SK-N-SH (cell line): ENCODE measurements around the gene CPNE4. TPM values are rescaled to one million over a fixed set of nuclear protein-coding genes. Genes with fewer than 3 reads are reported as not detected.

Source experiments
- CTCF ChIA-PET: fragments of 300-600, 350-600 bp; formaldehyde crosslinking; extraction: SDS; loops from one replicate; lab custom pipeline; 2021; lab: Yijun Ruan, JAX
- POLR2A ChIA-PET: fragments of 350-600 bp; sonication (Branson Sonifier 250); formaldehyde crosslinking; extraction: SDS; loops from one replicate; lab custom pipeline; 2020; ENCODE audit warnings: antibody characterized with exemption, inconsistent platforms; lab: Yijun Ruan, JAX
- DNase-seq: peaks from one replicate; pipeline ENCODE4 v3.0.0; 2012
- H2AFZ ChIP-seq: fragments of 200-600 bp; sonication (generic); 2 replicates; pipeline ENCODE4 v1.8.1; 2016; ENCODE audit warnings: antibody characterized with exemption, mild to moderate bottlenecking, low read depth
- H3F3A ChIP-seq: fragments of 200-600 bp; sonication (generic); replicated peaks from 2 replicates; pipeline ENCODE3; 2016; ENCODE audit warnings: antibody characterized with exemption, mild to moderate bottlenecking; ENCODE audit not compliant: insufficient read depth
- H3K27ac ChIP-seq, 2 experiments: fragments of 200-500 bp in 1 of 2; fragments of 200-600 bp in 1 of 2; sonication (Bioruptor generic) in 1 of 2; sonication (generic), shearing (Covaris generic) in 1 of 2; 2 replicates each; pipeline versions ENCODE4 v1.5.1 to v1.6.1; 2014 to 2016; ENCODE audit warnings: low read depth in 2 of 2, inconsistent platforms in 1 of 2, low read length in 1 of 2, mild to moderate bottlenecking in 1 of 2, mixed read lengths in 1 of 2
- H3K27me3 ChIP-seq: fragments of 200-600 bp; sonication (generic), shearing (Covaris generic); 2 replicates; pipeline ENCODE4 v1.6.1; 2016; ENCODE audit warnings: mixed run types; ENCODE audit not compliant: insufficient read depth
- H3K36me3 ChIP-seq, 2 experiments: fragments of 200-500 bp in 1 of 2; fragments of 200-600 bp in 1 of 2; sonication (Bioruptor generic) in 1 of 2; sonication (generic) in 1 of 2; replicated peaks in 1 of 2; 2 replicates each; pipeline versions ENCODE3 to v1.5.1; 2014 to 2016; ENCODE audit warnings: low read length in 1 of 2, mild to moderate bottlenecking in 1 of 2; ENCODE audit not compliant: insufficient read depth in 2 of 2, control insufficient read depth in 1 of 2
- H3K4me1 ChIP-seq, 2 experiments: fragments of 200-500 bp in 1 of 2; fragments of 200-600 bp in 1 of 2; sonication (Bioruptor generic) in 1 of 2; sonication (generic), shearing (Covaris generic) in 1 of 2; 2 replicates each; pipeline versions ENCODE4 v1.5.1 to v1.6.1; 2014 to 2016; ENCODE audit warnings: low read depth in 1 of 2, low read length in 1 of 2, mixed run types in 1 of 2; ENCODE audit not compliant: insufficient read depth in 2 of 2, control insufficient read depth in 1 of 2
- H3K4me2 ChIP-seq: fragments of 200-600 bp; sonication (generic), shearing (Covaris generic); 2 replicates; pipeline ENCODE4 v1.6.1; 2017; ENCODE audit warnings: mixed run types
- H3K4me3 ChIP-seq, 2 experiments: fragments of 200-500 bp in 1 of 2; fragments of 200-600 bp in 1 of 2; sonication (Bioruptor generic) in 1 of 2; sonication (generic), shearing (Covaris generic) in 1 of 2; 2 replicates each; pipeline versions ENCODE4 v1.5.1 to v1.8.1; 2014 to 2016; ENCODE audit warnings: low read depth in 2 of 2, inconsistent platforms in 1 of 2, low read length in 1 of 2, mild to moderate bottlenecking in 1 of 2, mixed read lengths in 1 of 2, moderate library complexity in 1 of 2
- H3K79me2 ChIP-seq: fragments of 200-600 bp; sonication (generic); 2 replicates; pipeline ENCODE4 v1.8.1; 2017; ENCODE audit warnings: mild to moderate bottlenecking; ENCODE audit not compliant: insufficient read depth
- H3K9ac ChIP-seq: fragments of 200-600 bp; sonication (generic); 2 replicates; pipeline ENCODE4 v1.6.1; 2017; ENCODE audit warnings: mixed run types
- H3K9me2 ChIP-seq: fragments of 200-600 bp; sonication (generic); 2 replicates; pipeline ENCODE4 v1.6.1; 2017; ENCODE audit warnings: mixed run types
- H3K9me3 ChIP-seq: fragments of 200-600 bp; sonication (generic); 2 replicates; pipeline ENCODE4 v1.6.1; 2017; ENCODE audit warnings: mixed run types, mild to moderate bottlenecking, moderate library complexity
- H4K20me1 ChIP-seq: fragments of 200-600 bp; sonication (generic); 2 replicates; pipeline ENCODE4 v1.6.1; 2017; ENCODE audit warnings: mild to moderate bottlenecking, mixed run types; ENCODE audit not compliant: insufficient read depth
- ELF1 ChIP-seq: IDR thresholded peaks from 2 replicates; pipeline ENCODE4 v1.4.0; 2012
- FOSL2 ChIP-seq: IDR thresholded peaks from 2 replicates; pipeline ENCODE4 v1.4.0; 2012; ENCODE audit warnings: low read depth, mild to moderate bottlenecking, moderate library complexity, borderline replicate concordance
- FOXJ3 ChIP-seq: sonication (generic); formaldehyde crosslinking; IDR thresholded peaks from 2 replicates; pipeline ENCODE4 v1.5.1; 2020; ENCODE audit warnings: mild to moderate bottlenecking, missing genetic modification reagents
- FOXM1 ChIP-seq: IDR thresholded peaks from 2 replicates; pipeline ENCODE4 v1.4.0; 2012; ENCODE audit warnings: low read depth, mild to moderate bottlenecking
- MEF2A ChIP-seq: IDR thresholded peaks from 2 replicates; pipeline ENCODE4 v1.4.0; 2012; ENCODE audit warnings: low read depth, borderline replicate concordance
- POLR2AphosphoS5 ChIP-seq: IDR thresholded peaks from 2 replicates; pipeline ENCODE4 v1.6.1; 2012; ENCODE audit warnings: low read depth, low read length
- RXRA ChIP-seq: IDR thresholded peaks from 2 replicates; pipeline ENCODE4 v1.4.0; 2012; ENCODE audit warnings: low read depth, mild to moderate bottlenecking, borderline replicate concordance
- SIN3A ChIP-seq: IDR thresholded peaks from 2 replicates; pipeline ENCODE4 v1.6.1; 2012; ENCODE audit warnings: low read depth, mild to moderate bottlenecking, low read length, moderate library complexity, borderline replicate concordance
- TCF12 ChIP-seq: IDR thresholded peaks from 2 replicates; pipeline ENCODE4 v1.4.0; 2012
- TEAD4 ChIP-seq: IDR thresholded peaks from 2 replicates; pipeline ENCODE4 v1.4.0; 2012; ENCODE audit warnings: mild to moderate bottlenecking, borderline replicate concordance; ENCODE audit not compliant: insufficient read depth
- WGBS: methylation state at CpG from one replicate; pipeline ENCODE4 v1.1.6; 2017; ENCODE audit warnings: low lambda C conversion rate; 5-methylcytosine and 5-hydroxymethylcytosine counted together
- polyA plus RNA-seq, 3 experiments: library from polyadenylated mRNA; depleted of rRNA; stranded (reverse); fragments of >200 nt; gene quantifications; 2 replicates each; pipeline ENCODE4 v1.2.3, GENCODE V29; 2012
- TF ChIP-seq, protein P1 (sequence below): IDR thresholded peaks from 2 replicates; pipeline ENCODE4 v1.4.0; 2012; ENCODE audit warnings: low read depth, borderline replicate concordance
- TF ChIP-seq, protein P2 (sequence below): fragments of 150-350 bp; IDR thresholded peaks from 2 replicates; pipeline ENCODE4 v1.6.1; 2016; ENCODE audit warnings: mild to moderate bottlenecking, low read depth, low read length
- TF ChIP-seq, protein P3 (sequence below): IDR thresholded peaks from 2 replicates; pipeline ENCODE4 v1.4.0; 2012; ENCODE audit warnings: low read depth, borderline replicate concordance
- TF ChIP-seq, protein P4 (sequence below): fragments of 200-600 bp; sonication (generic); IDR thresholded peaks from 2 replicates; pipeline ENCODE4 v1.6.1; 2017; ENCODE audit warnings: antibody characterized with exemption, mild to moderate bottlenecking, moderate library complexity
- TF ChIP-seq, protein P5 (sequence below): IDR thresholded peaks from 2 replicates; pipeline ENCODE4; 2012
- TF ChIP-seq, protein P6 (sequence below): IDR thresholded peaks from 2 replicates; pipeline ENCODE4 v1.6.1; 2012; ENCODE audit warnings: mild to moderate bottlenecking, low read depth, low read length, moderate library complexity

The CPNE4 gene
- polyA plus RNA-seq, 1 of the 3 experiments (the other 2 are of a cell fraction) = not detected

DNA sequence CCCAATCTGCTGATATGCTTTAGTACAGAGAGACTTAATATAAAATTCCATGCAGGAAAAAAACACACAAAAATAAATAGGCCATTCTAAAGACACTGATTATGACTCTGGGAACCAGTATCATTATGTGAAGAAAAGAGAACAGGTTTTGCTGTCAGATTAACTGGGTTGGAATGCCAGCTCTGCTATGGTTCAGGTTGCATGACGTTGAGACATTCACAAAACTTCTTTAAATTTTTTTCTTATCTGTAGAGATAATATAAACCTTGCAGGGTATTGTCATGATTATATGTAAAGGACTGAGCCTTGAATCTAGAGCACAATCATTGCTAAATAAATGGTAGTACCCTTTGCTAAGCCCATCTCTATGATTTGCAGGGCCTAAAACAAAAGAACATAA lies 86.0 kb downstream of the CPNE4 start:
- H3K4me2 ChIP-seq = no peak overlapping the region
- H2AFZ ChIP-seq = no peak overlapping the region
- no peak for DNase-seq
- H3K27me3 ChIP-seq = no peaks in the 10 kb centered on the region
- H3K27ac ChIP-seq = no peak overlapping the region
- H3K79me2 ChIP-seq = no peaks in the 10 kb centered on the region
- H4K20me1 ChIP-seq = no peaks in the 10 kb centered on the region
- H3F3A ChIP-seq = no peaks in the 10 kb centered on the region
- WGBS = 17% methylated on average over 1 of the region's 1 CpG
- no peaks in the 10 kb centered on the region for H3K36me3 ChIP-seq
- H3K9ac ChIP-seq = no peak overlapping the region
- ChIA-PET POLR2A (no interaction called here), CTCF (no interaction called here)
- H3K9me3 ChIP-seq = no peaks in the 10 kb centered on the region
- no peak overlapping the region for H3K4me3 ChIP-seq
- TF ChIP-seq, protein P1, sequence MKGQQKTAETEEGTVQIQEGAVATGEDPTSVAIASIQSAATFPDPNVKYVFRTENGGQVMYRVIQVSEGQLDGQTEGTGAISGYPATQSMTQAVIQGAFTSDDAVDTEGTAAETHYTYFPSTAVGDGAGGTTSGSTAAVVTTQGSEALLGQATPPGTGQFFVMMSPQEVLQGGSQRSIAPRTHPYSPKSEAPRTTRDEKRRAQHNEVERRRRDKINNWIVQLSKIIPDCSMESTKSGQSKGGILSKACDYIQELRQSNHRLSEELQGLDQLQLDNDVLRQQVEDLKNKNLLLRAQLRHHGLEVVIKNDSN = no peak
- no peak for TF ChIP-seq RXRA
- no peak for TF ChIP-seq POLR2AphosphoS5
- TF ChIP-seq, protein P2, sequence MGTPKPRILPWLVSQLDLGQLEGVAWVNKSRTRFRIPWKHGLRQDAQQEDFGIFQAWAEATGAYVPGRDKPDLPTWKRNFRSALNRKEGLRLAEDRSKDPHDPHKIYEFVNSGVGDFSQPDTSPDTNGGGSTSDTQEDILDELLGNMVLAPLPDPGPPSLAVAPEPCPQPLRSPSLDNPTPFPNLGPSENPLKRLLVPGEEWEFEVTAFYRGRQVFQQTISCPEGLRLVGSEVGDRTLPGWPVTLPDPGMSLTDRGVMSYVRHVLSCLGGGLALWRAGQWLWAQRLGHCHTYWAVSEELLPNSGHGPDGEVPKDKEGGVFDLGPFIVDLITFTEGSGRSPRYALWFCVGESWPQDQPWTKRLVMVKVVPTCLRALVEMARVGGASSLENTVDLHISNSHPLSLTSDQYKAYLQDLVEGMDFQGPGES = no peak
- TF ChIP-seq TCF12 = no peak
- no peak for TF ChIP-seq MEF2A
- TF ChIP-seq, protein P3, sequence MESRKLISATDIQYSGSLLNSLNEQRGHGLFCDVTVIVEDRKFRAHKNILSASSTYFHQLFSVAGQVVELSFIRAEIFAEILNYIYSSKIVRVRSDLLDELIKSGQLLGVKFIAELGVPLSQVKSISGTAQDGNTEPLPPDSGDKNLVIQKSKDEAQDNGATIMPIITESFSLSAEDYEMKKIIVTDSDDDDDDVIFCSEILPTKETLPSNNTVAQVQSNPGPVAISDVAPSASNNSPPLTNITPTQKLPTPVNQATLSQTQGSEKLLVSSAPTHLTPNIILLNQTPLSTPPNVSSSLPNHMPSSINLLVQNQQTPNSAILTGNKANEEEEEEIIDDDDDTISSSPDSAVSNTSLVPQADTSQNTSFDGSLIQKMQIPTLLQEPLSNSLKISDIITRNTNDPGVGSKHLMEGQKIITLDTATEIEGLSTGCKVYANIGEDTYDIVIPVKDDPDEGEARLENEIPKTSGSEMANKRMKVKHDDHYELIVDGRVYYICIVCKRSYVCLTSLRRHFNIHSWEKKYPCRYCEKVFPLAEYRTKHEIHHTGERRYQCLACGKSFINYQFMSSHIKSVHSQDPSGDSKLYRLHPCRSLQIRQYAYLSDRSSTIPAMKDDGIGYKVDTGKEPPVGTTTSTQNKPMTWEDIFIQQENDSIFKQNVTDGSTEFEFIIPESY = no peak
- TF ChIP-seq TEAD4 = no peak
- no peak for TF ChIP-seq FOXJ3 (CRISPR knock-in tag)
- TF ChIP-seq SIN3A = no peak
- no peaks in the 10 kb centered on the region for H3K4me1 ChIP-seq
- H3K9me2 ChIP-seq = no peaks in the 10 kb centered on the region

DNA sequence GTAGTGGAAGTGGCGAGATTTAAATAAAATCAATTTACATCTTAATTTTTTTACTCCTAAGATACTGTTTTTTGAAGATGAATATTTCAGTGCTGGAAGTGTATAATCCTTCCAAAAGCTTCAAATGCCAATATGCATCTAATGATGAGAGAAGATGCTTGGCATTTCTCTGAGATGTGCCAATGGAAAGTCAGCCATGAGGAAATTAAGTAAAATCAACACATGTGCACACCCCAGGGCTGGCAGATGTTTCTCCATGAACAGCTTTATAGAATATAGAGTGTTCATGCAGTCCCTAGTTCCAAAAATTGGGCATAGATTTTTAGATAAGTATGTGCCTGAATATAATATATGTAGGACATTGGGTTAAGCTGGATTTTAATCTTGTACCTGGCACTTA lies 90.1 kb downstream of the CPNE4 start:
- H3K79me2 ChIP-seq = no peaks in the 10 kb centered on the region
- TF ChIP-seq, protein P4, sequence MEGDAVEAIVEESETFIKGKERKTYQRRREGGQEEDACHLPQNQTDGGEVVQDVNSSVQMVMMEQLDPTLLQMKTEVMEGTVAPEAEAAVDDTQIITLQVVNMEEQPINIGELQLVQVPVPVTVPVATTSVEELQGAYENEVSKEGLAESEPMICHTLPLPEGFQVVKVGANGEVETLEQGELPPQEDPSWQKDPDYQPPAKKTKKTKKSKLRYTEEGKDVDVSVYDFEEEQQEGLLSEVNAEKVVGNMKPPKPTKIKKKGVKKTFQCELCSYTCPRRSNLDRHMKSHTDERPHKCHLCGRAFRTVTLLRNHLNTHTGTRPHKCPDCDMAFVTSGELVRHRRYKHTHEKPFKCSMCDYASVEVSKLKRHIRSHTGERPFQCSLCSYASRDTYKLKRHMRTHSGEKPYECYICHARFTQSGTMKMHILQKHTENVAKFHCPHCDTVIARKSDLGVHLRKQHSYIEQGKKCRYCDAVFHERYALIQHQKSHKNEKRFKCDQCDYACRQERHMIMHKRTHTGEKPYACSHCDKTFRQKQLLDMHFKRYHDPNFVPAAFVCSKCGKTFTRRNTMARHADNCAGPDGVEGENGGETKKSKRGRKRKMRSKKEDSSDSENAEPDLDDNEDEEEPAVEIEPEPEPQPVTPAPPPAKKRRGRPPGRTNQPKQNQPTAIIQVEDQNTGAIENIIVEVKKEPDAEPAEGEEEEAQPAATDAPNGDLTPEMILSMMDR = no peak
- TF ChIP-seq TEAD4 = no peak
- no peak for TF ChIP-seq FOXM1
- TF ChIP-seq, protein P5, sequence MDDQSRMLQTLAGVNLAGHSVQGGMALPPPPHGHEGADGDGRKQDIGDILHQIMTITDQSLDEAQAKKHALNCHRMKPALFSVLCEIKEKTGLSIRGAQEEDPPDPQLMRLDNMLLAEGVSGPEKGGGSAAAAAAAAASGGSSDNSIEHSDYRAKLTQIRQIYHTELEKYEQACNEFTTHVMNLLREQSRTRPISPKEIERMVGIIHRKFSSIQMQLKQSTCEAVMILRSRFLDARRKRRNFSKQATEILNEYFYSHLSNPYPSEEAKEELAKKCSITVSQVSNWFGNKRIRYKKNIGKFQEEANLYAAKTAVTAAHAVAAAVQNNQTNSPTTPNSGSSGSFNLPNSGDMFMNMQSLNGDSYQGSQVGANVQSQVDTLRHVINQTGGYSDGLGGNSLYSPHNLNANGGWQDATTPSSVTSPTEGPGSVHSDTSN = no peak
- TF ChIP-seq, protein P6, sequence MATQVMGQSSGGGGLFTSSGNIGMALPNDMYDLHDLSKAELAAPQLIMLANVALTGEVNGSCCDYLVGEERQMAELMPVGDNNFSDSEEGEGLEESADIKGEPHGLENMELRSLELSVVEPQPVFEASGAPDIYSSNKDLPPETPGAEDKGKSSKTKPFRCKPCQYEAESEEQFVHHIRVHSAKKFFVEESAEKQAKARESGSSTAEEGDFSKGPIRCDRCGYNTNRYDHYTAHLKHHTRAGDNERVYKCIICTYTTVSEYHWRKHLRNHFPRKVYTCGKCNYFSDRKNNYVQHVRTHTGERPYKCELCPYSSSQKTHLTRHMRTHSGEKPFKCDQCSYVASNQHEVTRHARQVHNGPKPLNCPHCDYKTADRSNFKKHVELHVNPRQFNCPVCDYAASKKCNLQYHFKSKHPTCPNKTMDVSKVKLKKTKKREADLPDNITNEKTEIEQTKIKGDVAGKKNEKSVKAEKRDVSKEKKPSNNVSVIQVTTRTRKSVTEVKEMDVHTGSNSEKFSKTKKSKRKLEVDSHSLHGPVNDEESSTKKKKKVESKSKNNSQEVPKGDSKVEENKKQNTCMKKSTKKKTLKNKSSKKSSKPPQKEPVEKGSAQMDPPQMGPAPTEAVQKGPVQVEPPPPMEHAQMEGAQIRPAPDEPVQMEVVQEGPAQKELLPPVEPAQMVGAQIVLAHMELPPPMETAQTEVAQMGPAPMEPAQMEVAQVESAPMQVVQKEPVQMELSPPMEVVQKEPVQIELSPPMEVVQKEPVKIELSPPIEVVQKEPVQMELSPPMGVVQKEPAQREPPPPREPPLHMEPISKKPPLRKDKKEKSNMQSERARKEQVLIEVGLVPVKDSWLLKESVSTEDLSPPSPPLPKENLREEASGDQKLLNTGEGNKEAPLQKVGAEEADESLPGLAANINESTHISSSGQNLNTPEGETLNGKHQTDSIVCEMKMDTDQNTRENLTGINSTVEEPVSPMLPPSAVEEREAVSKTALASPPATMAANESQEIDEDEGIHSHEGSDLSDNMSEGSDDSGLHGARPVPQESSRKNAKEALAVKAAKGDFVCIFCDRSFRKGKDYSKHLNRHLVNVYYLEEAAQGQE = no peak
- no peak for TF ChIP-seq ELF1
- no peak for TF ChIP-seq FOSL2
- ChIA-PET POLR2A (no interaction called here), CTCF (interaction anchor here (0.7 kb wide), 1 partner anchor 150 kb away, joined by 4 read pairs; no protein-coding TSS in a partner anchor)
- H3K4me2 ChIP-seq = no peak overlapping the region
- H2AFZ ChIP-seq = no peak overlapping the region
- no peak overlapping the region for H3K9ac ChIP-seq
- no peaks in the 10 kb centered on the region for H3K9me3 ChIP-seq
- no peak overlapping the region for H3K4me3 ChIP-seq
- DNase-seq = no peak
- no peaks in the 10 kb centered on the region for H3K27me3 ChIP-seq
- no peaks in the 10 kb centered on the region for H3K9me2 ChIP-seq
- no peaks in the 10 kb centered on the region for H3F3A ChIP-seq
- H3K27ac ChIP-seq = no peak overlapping the region
- no peaks in the 10 kb centered on the region for H3K36me3 ChIP-seq
- no peaks in the 10 kb centered on the region for H4K20me1 ChIP-seq
- H3K4me1 ChIP-seq = no peaks in the 10 kb centered on the region
- 15% methylated on average over 1 of the region's 1 CpG for WGBS
